Left lobe of liver (tissue), 2 donors: Measurements from ENCODE around the gene KLHL17. TPM values are rescaled to one million over a fixed set of nuclear protein-coding genes. Genes with fewer than 3 reads are reported as not detected.
"Not testable (repeated sequence)": the region's sequence is repeated elsewhere in the genome, so short reads cannot be mapped to it uniquely, and the experiment has no call there.

Experiments used
- ATAC-seq: fragments of 200-7000 bp; cut with Tn5 transposase; one replicate; pipeline ENCODE4 v1.9.1; 2020; ENCODE audit warnings: mild to moderate bottlenecking, moderate library complexity
- DNase-seq: peaks from one replicate; pipeline ENCODE4 v3.0.0-alpha.2; 2020; ENCODE audit warnings: low spot score
- total RNA-seq: library from RNA; stranded (reverse); gene quantifications from one replicate; pipeline ENCODE4 v1.2.1, GENCODE V29; 2021
- donor health status: DM: no; HTN: no; CAD: no; lungs with moderate emphysema.
- donor health status: DM: no; HTN: yes; CAD: no.

The KLHL17 gene
- total RNA-seq, 1 donor from 2014 or later = 7.3 TPM

GRCh38 chr1:935751-936231 is 24.6 kb upstream of the KLHL17 start:
- ATAC-seq (no peak), DNase-seq (no peak)

- DNase-seq = no peak
Measured at GRCh38 chr1:936348-937264, 23.8 kb upstream of the KLHL17 start.

GRCh38 chr1:937521-937920 is 22.9 kb upstream of the KLHL17 start:
- ATAC-seq = no peak
- DNase-seq = no peak

More at GRCh38 chr1:936348-937264, 23.8 kb upstream of the KLHL17 start:
- no peak for ATAC-seq

GRCh38 chr1:938088-938683 is 22.2 kb upstream of the KLHL17 start:
- DNase-seq (peak; percentile 67), ATAC-seq (peak; percentile 81)

- DNase-seq (no peak), ATAC-seq (no peak)
Measured at GRCh38 chr1:938711-939489, 21.5 kb upstream of the KLHL17 start.

- ATAC-seq (no peak), DNase-seq (no peak)
Measured at GRCh38 chr1:939511-940106, 20.8 kb upstream of the KLHL17 start.

GRCh38 chr1:940107-941014 is 20.0 kb upstream of the KLHL17 start:
- DNase-seq (no peak), ATAC-seq (peak; percentile 29)

- DNase-seq (no peak), ATAC-seq (no peak)
Measured at GRCh38 chr1:941015-941587, 19.3 kb upstream of the KLHL17 start.

GRCh38 chr1:941588-942383 is 18.6 kb upstream of the KLHL17 start:
- no peak for DNase-seq
- ATAC-seq = peak; percentile 40

- DNase-seq (no peak), ATAC-seq (no peak)
Measured at GRCh38 chr1:942411-942821, 18.0 kb upstream of the KLHL17 start.

- no peak for ATAC-seq
- DNase-seq = no peak
Measured at GRCh38 chr1:942864-943533, 17.4 kb upstream of the KLHL17 start.

- ATAC-seq (no peak), DNase-seq (no peak)
Measured at GRCh38 chr1:943545-944340, 16.6 kb upstream of the KLHL17 start.

- no peak for ATAC-seq
- DNase-seq = no peak
Measured at GRCh38 chr1:944341-945325, 15.8 kb upstream of the KLHL17 start.

GRCh38 chr1:945688-946556 is 14.5 kb upstream of the KLHL17 start:
- DNase-seq (no peak), ATAC-seq (no peak)

GRCh38 chr1:946811-947210 is 13.6 kb upstream of the KLHL17 start:
- DNase-seq, ATAC-seq: not testable (repeated sequence)
